Keratinocyte (primary cell): ENCODE data around the gene IL23A. TPM values are rescaled to one million over a fixed set of nuclear protein-coding genes. Genes with fewer than 3 reads are reported as not detected.

Experiments used
- DNase-seq: peaks from one replicate; pipeline ENCODE4 v3.0.0-alpha.2; 2011; ENCODE audit warnings: low read depth, missing footprints, low spot score
- FAIRE-seq: peaks from 2 replicates; lab custom pipeline; 2011; peaks lifted over from hg19 to GRCh38; lab: Jason Lieb, UNC
- H2AFZ ChIP-seq: 2 replicates; pipeline ENCODE4 v1.6.0; 2012; ENCODE audit warnings: low read length, control low read depth, inconsistent platforms; ENCODE audit not compliant: control insufficient read depth
- H3K27ac ChIP-seq: 2 replicates; pipeline ENCODE4 v1.5.1; 2011; ENCODE audit warnings: low read length; ENCODE audit not compliant: control insufficient read depth, insufficient read depth
- H3K27me3 ChIP-seq: 3 replicates; pipeline ENCODE4 v1.6.0; 2011; ENCODE audit warnings: low read length; ENCODE audit not compliant: control insufficient read depth, insufficient read depth; ENCODE audit errors: extremely low read depth
- H3K36me3 ChIP-seq, 2 experiments: 2 replicates in 1 of 2; 3 replicates in 1 of 2; pipeline ENCODE4 v1.5.1; 2011; ENCODE audit warnings: low read length in 2 of 2, mild to moderate bottlenecking in 1 of 2; ENCODE audit not compliant: control insufficient read depth in 2 of 2, insufficient read depth in 2 of 2; ENCODE audit errors: extremely low read depth in 1 of 2
- H3K4me1 ChIP-seq: 3 replicates; pipeline ENCODE4 v1.5.1; 2011; ENCODE audit warnings: low read length; ENCODE audit not compliant: control insufficient read depth, insufficient read depth; ENCODE audit errors: extremely low read depth
- H3K4me2 ChIP-seq: 3 replicates; pipeline ENCODE4 v1.6.0; 2011; ENCODE audit warnings: low read depth, low read length; ENCODE audit not compliant: control insufficient read depth, insufficient read depth; ENCODE audit errors: extremely low read depth
- H3K4me3 ChIP-seq, 3 experiments: fragments of 200-600 bp in 1 of 3; sonication (generic) in 1 of 3; 2 replicates in 2 of 3; 3 replicates in 1 of 3; pipeline ENCODE4 v1.5.1; 2011 to 2016; ENCODE audit warnings: low read length in 3 of 3, mild to moderate bottlenecking in 3 of 3, control low read depth in 2 of 3, inconsistent platforms in 1 of 3, low read depth in 1 of 3, mixed read lengths in 1 of 3, mixed run types in 1 of 3, moderate library complexity in 1 of 3; ENCODE audit not compliant: control insufficient read depth in 2 of 3, insufficient read depth in 2 of 3; ENCODE audit errors: extremely low read depth in 1 of 3
- H3K79me2 ChIP-seq: 2 replicates; pipeline ENCODE4 v1.6.0; 2012; ENCODE audit warnings: low read length; ENCODE audit not compliant: control insufficient read depth, insufficient read depth
- H3K9ac ChIP-seq: 3 replicates; pipeline ENCODE4 v1.6.0; 2011; ENCODE audit warnings: low read length; ENCODE audit not compliant: control insufficient read depth, insufficient read depth; ENCODE audit errors: extremely low read depth
- H3K9me1 ChIP-seq: 3 replicates; pipeline ENCODE4 v1.6.0; 2011; ENCODE audit warnings: low read length; ENCODE audit not compliant: control insufficient read depth, insufficient read depth; ENCODE audit errors: extremely low read depth
- H3K9me3 ChIP-seq: 2 replicates; pipeline ENCODE4 v1.5.1; 2012; ENCODE audit warnings: low read depth, low read length; ENCODE audit not compliant: control insufficient read depth
- H4K20me1 ChIP-seq: 3 replicates; pipeline ENCODE4 v1.6.0; 2011; ENCODE audit warnings: low read length; ENCODE audit not compliant: control insufficient read depth, insufficient read depth; ENCODE audit errors: extremely low read depth
- EZH2 ChIP-seq: IDR thresholded peaks from one replicate; pipeline ENCODE4 v1.6.1; 2012; ENCODE audit warnings: inconsistent platforms, mild to moderate bottlenecking, low read length, moderate library complexity
- dilution Hi-C: fragments of 300-500 bp; cut with MboI; formaldehyde crosslinking; loops from one replicate; pipeline ENCODE4 v1.7.0; 2020; ENCODE audit warnings: low sequenced_read_pairs; ENCODE audit not compliant: extremely low pct_ligation_motif_present
- polyA plus RNA-seq, 5 experiments: library from polyadenylated mRNA; depleted of rRNA in 3 of 5; stranded (reverse) in 3 of 5; stranded (forward) in 1 of 5; unstranded in 1 of 5; fragments of >200 nt; gene quantifications; 1 replicate in 1 of 5; 2 replicates in 3 of 5; 3 replicates in 1 of 5; pipeline versions ENCODE4 v1.2.1 to v1.2.3, GENCODE V29; 2011 to 2012; ENCODE audit warnings: missing spikeins in 2 of 5, low read depth in 1 of 5, low replicate concordance in 1 of 5
- TF ChIP-seq, protein P1 (sequence below), 3 experiments: IDR thresholded peaks in 1 of 3; conservative IDR thresholded peaks in 1 of 3; optimal IDR thresholded peaks in 1 of 3; 2 replicates in 2 of 3; 3 replicates in 1 of 3; pipeline versions ENCODE3 to v1.5.1; 2011; ENCODE audit warnings: low read length in 3 of 3, mild to moderate bottlenecking in 3 of 3, moderate library complexity in 2 of 3, control low read depth in 1 of 3, inconsistent platforms in 1 of 3; ENCODE audit not compliant: insufficient read depth in 2 of 3; ENCODE audit errors: extremely low read depth in 1 of 3

The IL23A gene
- polyA plus RNA-seq, 1 donor (not counting 4 experiments of a cell fraction or from before 2014, with no cell fraction given) = 1.5 TPM

DNA sequence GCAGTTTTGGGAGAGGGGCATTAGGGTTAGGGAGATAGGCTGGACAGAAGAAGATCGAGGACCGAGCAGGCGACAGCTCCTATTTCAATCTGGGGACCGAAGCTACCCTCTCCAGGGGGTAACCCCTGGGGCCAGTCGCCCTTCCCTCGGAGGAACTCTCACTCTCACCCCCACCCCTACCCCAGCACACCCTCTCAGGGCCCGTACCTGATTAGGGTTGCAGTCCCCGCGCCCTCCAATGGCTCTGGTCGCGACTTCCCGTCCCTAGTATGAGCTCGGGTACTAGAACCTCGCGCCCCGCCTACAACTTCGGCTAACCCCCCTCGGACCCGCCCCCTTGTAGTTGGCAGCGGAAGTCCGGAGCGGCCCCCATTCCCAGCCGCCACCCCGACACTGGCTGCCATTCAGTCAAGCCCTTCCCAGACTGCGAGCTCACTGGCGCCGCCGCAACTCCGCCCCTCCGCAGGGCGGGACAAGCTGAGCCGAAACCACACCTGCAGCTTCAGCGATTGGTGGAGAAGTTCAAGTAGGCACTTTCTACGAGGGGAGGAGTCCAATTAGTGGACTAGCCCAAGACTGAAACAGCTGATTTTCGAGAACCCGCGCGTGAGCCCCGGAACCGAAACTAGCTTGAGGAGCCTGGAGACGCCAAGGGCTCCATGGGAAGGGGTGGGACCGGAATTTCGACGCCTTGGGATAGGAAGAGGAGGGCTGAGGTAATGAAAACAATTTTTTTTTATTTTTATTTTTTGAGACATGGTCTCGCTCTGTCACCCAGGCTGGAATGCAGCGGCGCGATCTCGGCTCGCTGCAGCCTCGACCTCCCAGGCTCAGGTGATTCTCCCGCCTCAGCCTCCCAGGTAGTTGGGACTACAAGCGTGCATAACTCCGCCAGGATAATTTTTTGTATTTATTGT lies 21.4 kb downstream of the IL23A start, which contains the start of gene STAT2:
Gene STAT2 (minus strand): TSS at position 257 of the 917 bp plus-strand sequence. CDS start 3,536 bp downstream, outside the sequence.
- dilution Hi-C loops = no loop called here
- FAIRE-seq (peak; percentile 78), DNase-seq (peak; percentile 100)
- TF ChIP-seq EZH2 = no peak
- TF ChIP-seq, protein P1, sequence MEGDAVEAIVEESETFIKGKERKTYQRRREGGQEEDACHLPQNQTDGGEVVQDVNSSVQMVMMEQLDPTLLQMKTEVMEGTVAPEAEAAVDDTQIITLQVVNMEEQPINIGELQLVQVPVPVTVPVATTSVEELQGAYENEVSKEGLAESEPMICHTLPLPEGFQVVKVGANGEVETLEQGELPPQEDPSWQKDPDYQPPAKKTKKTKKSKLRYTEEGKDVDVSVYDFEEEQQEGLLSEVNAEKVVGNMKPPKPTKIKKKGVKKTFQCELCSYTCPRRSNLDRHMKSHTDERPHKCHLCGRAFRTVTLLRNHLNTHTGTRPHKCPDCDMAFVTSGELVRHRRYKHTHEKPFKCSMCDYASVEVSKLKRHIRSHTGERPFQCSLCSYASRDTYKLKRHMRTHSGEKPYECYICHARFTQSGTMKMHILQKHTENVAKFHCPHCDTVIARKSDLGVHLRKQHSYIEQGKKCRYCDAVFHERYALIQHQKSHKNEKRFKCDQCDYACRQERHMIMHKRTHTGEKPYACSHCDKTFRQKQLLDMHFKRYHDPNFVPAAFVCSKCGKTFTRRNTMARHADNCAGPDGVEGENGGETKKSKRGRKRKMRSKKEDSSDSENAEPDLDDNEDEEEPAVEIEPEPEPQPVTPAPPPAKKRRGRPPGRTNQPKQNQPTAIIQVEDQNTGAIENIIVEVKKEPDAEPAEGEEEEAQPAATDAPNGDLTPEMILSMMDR (optimal IDR thresholded peaks at IDR 0.05 in 1 of 3, IDR thresholded peaks at IDR 0.05 in 1 of 3, conservative IDR thresholded peaks at IDR 0.05 in 1 of 3; ENCODE audit: extremely low read depth in 1 of 3, insufficient read depth in 2 of 3, low read length in 3 of 3) = no peak
- H3K4me2 ChIP-seq = peak within 1 kb of the TSS; percentile 86
- H3K27me3 ChIP-seq = no peaks in the 10 kb centered on the region
- H3K79me2 ChIP-seq = peaks cover 16% of the 10 kb centered on the region
- H3K36me3 ChIP-seq = peaks cover 9 to 12% of the 10 kb centered on the region in 2 experiments
- H3K9me3 ChIP-seq = no peaks in the 10 kb centered on the region
- H3K9me1 ChIP-seq = no peaks in the 10 kb centered on the region
- H3K4me1 ChIP-seq = peaks cover 15% of the 10 kb centered on the region
- H2AFZ ChIP-seq = peak within 1 kb of the TSS; percentile 88
- peak within 1 kb of the TSS; percentile 91 for H3K27ac ChIP-seq
- H3K4me3 ChIP-seq = peak within 1 kb of the TSS; percentile 84 to 98 (median 92)
- H3K9ac ChIP-seq = peak within 1 kb of the TSS; percentile 95
- no peaks in the 10 kb centered on the region for H4K20me1 ChIP-seq

DNA sequence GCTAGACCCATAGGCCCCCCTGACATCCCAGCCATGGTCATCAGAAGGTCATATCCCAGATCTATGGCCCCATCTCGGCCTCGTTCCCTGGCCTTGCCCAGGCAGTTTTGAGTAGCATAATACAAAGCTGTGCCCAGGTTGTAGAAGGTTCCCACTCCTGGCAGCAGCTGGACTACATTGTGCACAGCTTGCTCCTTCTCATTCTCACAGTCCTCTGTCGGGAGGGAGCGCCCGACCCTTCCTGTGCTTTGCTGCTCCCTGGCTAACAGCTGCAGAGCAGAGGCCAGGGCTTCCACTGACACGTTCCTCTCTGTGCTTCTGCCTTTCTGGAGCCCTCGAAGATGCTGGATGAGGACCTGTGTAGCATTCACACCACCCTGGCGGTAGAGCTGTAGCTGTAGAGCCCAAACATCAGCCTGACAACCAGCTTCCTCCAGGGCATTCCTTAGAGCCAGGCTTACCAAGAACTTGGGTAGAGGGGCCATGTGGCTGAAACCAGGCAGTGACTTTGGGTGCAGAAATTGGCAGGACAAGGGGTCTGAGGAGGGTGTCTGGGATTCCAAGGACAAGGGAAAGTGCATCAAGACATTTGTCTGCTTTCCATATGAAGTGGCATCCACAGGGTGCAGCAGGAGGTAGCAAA lies 22.9 kb downstream of the IL23A start:
- Histone ChIP-seq H3K4me1 (peaks cover 15% of the 10 kb centered on the region), H3K27ac (no peak overlapping the region), H2AFZ (no peak overlapping the region), H3K4me3 (no peak overlapping the region), H4K20me1 (no peaks in the 10 kb centered on the region), H3K9ac (no peak overlapping the region), H3K27me3 (no peaks in the 10 kb centered on the region), H3K4me2 (no peak overlapping the region), H3K9me3 (no peaks in the 10 kb centered on the region), H3K36me3 (no peaks in the 10 kb centered on the region), H3K79me2 (peaks cover 15% of the 10 kb centered on the region), H3K9me1 (no peaks in the 10 kb centered on the region)
- DNase-seq (no peak), FAIRE-seq (no peak)
- TF ChIP-seq EZH2 = no peak
- TF ChIP-seq, protein P1 (optimal IDR thresholded peaks at IDR 0.05 in 1 of 3, IDR thresholded peaks at IDR 0.05 in 1 of 3, conservative IDR thresholded peaks at IDR 0.05 in 1 of 3; ENCODE audit: extremely low read depth in 1 of 3, insufficient read depth in 2 of 3, low read length in 3 of 3) = no peak
- dilution Hi-C loops = no loop called here
